Measurements from ENCODE around the gene EMILIN1. TPM values are rescaled to one million over a fixed set of nuclear protein-coding genes. Genes with fewer than 3 reads are reported as not detected.

The EMILIN1 gene
- total RNA-seq, 1 donor from 2014 or later, result 18.4 TPM

DNA sequence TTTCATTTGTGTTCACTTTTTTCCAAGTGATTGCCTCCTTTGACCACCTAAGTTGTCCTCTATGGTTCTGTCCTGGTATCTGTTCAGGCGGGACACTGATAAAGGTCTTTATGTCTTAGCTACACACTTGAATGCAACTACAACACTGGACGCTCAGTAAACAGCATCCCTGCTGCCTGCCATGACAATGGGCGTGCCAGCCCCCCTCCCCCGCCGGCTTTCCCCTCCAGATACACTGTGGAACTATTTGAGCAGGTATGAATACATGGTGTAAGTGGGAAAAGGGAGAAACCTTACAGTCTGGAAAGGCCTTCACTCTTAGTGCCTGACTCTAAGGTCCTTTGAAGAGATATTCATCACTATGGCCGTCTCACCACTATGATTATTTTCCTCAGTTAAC lies 21.2 kb upstream of the EMILIN1 start:
- intact Hi-C loops (cut with micrococcal nuclease), result no loop called here
- no peak for DNase-seq
- H3K4me1 ChIP-seq, result peaks cover 11% of the 10 kb centered on the region
- no peaks in the 10 kb centered on the region for H3K27me3 ChIP-seq (ENCODE audit: low read depth)
- no peak overlapping the region for H3K27ac ChIP-seq (replicated peaks)
- no peak overlapping the region for H3K4me3 ChIP-seq
- TF ChIP-seq, protein P1, sequence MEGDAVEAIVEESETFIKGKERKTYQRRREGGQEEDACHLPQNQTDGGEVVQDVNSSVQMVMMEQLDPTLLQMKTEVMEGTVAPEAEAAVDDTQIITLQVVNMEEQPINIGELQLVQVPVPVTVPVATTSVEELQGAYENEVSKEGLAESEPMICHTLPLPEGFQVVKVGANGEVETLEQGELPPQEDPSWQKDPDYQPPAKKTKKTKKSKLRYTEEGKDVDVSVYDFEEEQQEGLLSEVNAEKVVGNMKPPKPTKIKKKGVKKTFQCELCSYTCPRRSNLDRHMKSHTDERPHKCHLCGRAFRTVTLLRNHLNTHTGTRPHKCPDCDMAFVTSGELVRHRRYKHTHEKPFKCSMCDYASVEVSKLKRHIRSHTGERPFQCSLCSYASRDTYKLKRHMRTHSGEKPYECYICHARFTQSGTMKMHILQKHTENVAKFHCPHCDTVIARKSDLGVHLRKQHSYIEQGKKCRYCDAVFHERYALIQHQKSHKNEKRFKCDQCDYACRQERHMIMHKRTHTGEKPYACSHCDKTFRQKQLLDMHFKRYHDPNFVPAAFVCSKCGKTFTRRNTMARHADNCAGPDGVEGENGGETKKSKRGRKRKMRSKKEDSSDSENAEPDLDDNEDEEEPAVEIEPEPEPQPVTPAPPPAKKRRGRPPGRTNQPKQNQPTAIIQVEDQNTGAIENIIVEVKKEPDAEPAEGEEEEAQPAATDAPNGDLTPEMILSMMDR (IDR thresholded peaks at IDR 0.05; ENCODE audit: borderline replicate concordance), result no peak
- H3K9me3 ChIP-seq (replicated peaks), result no peaks in the 10 kb centered on the region
- H3K36me3 ChIP-seq, result peaks cover 65% of the 10 kb centered on the region

DNA sequence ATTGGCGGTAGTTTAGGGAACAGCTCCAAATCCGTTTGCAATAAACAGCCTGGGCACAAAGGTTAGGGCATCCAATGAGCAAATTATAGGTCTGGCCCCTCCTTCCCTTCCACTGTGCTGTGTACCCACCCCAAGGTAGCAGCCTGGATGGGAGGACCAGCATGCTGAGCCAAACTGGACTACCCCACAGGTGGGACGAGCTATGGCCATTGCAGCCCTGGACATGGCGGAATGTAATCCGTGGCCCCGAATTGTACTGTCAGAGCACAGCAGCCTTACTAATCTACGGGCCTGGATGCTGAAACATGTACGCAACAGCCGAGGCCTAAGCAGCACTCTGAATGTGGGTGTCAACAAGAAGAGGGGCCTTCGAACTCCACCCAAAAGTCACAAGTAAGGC lies 20.2 kb upstream of the EMILIN1 start:
- Histone ChIP-seq H3K27me3 (ENCODE audit: low read depth) (no peaks in the 10 kb centered on the region), H3K4me1 (peaks cover 12% of the 10 kb centered on the region), H3K36me3 (peaks cover 65% of the 10 kb centered on the region), H3K27ac (replicated peaks) (no peak overlapping the region), H3K4me3 (no peak overlapping the region), H3K9me3 (replicated peaks) (no peaks in the 10 kb centered on the region)
- TF ChIP-seq, protein P1 (IDR thresholded peaks at IDR 0.05; ENCODE audit: borderline replicate concordance), result no peak
- DNase-seq, result no peak
- intact Hi-C loops (cut with micrococcal nuclease), result no loop called here

DNA sequence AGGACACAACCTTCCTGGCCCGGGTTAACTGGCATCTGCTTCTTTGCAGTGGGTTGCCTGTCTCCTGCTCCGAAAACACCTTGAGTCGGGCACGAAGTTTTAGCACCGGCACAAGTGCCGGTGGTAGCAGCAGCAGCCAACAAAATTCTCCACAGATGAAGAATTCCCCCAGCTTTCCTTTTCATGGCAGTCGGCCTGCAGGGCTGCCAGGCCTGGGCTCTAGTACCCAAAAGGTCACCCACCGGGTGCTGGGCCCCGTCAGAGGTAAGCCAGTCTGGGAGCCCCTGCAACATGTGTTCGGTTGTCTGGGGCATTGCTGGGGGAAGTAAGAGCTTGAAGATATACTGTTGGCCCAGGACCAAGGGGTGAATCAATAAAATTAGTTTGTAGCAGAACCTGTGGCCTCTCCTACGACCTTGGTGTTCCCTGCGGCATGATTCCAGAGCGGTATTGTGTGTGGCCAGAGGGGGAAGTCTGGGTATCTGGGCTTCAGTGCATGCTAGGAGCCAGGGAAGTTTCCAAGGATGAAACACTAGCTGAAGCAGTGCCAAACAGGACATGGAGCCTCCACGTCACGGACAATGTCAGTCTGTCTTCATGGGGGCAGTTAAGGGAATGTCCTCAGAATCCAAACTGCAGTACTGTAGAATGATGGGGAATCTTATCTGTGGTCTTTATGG lies 19.1 kb upstream of the EMILIN1 start:
- TF ChIP-seq, protein P1 (IDR thresholded peaks at IDR 0.05; ENCODE audit: borderline replicate concordance), result no peak
- DNase-seq, result no peak
- Histone ChIP-seq H3K4me1 (peaks cover 21% of the 10 kb centered on the region), H3K27ac (replicated peaks) (peak overlapping the region; percentile 12), H3K4me3 (no peak overlapping the region), H3K9me3 (replicated peaks) (no peaks in the 10 kb centered on the region), H3K36me3 (peaks cover 58% of the 10 kb centered on the region), H3K27me3 (ENCODE audit: low read depth) (no peaks in the 10 kb centered on the region)
- intact Hi-C loops (cut with micrococcal nuclease), result no loop called here

DNA sequence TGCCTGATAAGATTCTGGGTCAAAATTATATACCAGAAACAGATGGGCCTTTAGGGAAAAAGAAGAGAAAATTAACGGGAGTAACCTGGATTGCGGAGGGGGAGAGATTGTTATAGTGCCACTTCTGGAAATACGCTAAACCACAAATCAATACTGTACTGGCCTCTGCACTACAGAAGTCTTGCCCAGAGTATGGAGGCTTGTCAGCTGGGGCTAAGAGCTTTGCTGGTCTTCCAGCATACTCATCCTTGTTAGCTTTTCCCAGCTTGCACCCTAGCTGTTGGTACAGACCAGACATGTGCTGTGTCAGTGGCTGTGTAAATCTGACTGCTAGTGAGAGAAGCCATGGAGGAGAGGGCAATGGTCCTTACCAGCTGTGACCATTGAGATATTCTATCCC lies 18.1 kb upstream of the EMILIN1 start:
- intact Hi-C loops (cut with micrococcal nuclease), result no loop called here
- DNase-seq, result no peak
- H3K27me3 ChIP-seq (ENCODE audit: low read depth), result no peaks in the 10 kb centered on the region
- H3K4me1 ChIP-seq, result peaks cover 21% of the 10 kb centered on the region
- H3K27ac ChIP-seq (replicated peaks), result no peak overlapping the region
- TF ChIP-seq, protein P1 (IDR thresholded peaks at IDR 0.05; ENCODE audit: borderline replicate concordance), result no peak
- no peaks in the 10 kb centered on the region for H3K9me3 ChIP-seq (replicated peaks)
- no peak overlapping the region for H3K4me3 ChIP-seq
- peaks cover 48% of the 10 kb centered on the region for H3K36me3 ChIP-seq

DNA sequence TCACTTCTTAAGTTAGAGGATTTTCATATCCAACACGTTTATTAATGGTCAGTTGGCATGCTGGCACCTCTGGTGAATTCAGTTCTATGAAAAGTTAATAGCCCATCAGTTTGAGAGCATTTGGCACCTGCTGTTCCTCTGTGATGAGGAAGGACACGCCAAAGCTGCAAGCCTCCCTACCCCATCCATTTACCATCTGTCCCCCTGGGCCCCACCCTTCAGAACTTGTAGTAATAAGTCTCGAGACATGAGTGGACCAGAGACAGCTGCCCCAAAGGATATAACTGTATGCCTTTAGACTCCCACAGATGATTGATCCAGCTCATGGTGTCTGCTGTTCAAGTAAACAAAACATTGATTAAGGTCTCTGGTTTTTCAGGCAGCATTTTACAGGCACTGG lies 13.3 kb upstream of the EMILIN1 start:
- no peaks in the 10 kb centered on the region for H3K27me3 ChIP-seq (ENCODE audit: low read depth)
- no peak overlapping the region for H3K4me3 ChIP-seq
- intact Hi-C loops (cut with micrococcal nuclease), result no loop called here
- H3K9me3 ChIP-seq (replicated peaks), result no peaks in the 10 kb centered on the region
- H3K27ac ChIP-seq (replicated peaks), result no peak overlapping the region
- H3K4me1 ChIP-seq, result peaks cover 36% of the 10 kb centered on the region
- peaks cover 36% of the 10 kb centered on the region for H3K36me3 ChIP-seq
- no peak for DNase-seq
- TF ChIP-seq, protein P1 (IDR thresholded peaks at IDR 0.05; ENCODE audit: borderline replicate concordance), result no peak
